GOT3 (cell line): ENCODE data around the gene ARHGEF40.

ENCODE experiments used
- DNase-seq: peaks from one replicate; lab custom pipeline; 2025; ENCODE audit warnings: mixed read lengths; lab: John Stamatoyannopoulos, UW

ARHGEF40 gene

DNA sequence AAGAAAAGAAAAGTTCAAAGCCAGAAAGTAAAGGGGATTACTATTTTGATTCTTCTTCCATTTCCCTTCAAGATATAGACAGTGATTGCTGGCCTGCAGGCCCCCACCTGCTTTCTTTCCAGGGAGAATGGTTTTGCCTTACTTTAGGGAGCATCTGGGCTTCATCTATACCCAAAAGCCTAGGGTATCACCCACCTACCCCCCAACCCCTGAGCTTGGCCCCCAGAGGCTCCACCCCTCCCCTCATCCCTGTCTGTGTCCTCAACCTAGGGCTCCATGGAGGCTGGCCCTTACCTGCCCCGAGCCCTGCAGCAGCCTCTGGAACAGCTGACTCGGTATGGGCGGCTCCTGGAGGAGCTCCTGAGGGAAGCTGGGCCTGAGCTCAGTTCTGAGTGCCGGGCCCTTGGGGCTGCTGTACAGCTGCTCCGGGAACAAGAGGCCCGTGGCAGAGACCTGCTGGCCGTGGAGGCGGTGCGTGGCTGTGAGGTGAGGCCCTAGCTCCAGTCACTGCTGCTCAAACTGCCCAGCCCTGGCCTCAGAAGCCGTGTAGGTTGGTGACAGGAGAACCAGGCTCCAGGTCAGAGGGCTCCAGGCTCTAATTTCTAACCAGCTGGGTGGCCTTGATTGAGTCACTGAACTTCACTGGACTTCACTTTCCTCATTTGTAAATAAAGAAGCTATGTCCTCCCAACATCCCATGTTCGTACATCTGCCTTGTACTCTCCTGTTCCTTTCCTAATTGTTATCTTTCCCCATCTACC lies 13.6 kb downstream of the ARHGEF40 start:
- no peak for DNase-seq

DNA sequence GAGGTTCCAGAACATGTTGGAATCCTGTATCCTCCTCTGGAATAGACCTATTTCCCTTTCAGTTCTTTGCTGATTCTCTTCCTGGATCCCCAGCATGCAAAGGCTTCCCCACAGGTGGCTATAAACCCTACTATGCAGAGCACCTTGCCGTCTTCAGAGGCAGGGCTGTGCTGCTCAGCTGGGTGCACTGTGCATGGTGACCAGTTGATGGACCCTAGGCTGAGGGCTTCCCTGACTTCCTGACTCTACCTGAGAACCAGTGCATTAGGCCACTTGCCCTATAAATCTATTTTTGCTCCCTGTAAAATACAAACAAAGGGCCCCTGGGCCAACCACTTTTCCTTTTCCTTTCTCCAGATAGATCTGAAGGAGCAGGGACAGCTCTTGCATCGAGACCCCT lies 14.3 kb downstream of the ARHGEF40 start:
- DNase-seq, result no peak

DNA sequence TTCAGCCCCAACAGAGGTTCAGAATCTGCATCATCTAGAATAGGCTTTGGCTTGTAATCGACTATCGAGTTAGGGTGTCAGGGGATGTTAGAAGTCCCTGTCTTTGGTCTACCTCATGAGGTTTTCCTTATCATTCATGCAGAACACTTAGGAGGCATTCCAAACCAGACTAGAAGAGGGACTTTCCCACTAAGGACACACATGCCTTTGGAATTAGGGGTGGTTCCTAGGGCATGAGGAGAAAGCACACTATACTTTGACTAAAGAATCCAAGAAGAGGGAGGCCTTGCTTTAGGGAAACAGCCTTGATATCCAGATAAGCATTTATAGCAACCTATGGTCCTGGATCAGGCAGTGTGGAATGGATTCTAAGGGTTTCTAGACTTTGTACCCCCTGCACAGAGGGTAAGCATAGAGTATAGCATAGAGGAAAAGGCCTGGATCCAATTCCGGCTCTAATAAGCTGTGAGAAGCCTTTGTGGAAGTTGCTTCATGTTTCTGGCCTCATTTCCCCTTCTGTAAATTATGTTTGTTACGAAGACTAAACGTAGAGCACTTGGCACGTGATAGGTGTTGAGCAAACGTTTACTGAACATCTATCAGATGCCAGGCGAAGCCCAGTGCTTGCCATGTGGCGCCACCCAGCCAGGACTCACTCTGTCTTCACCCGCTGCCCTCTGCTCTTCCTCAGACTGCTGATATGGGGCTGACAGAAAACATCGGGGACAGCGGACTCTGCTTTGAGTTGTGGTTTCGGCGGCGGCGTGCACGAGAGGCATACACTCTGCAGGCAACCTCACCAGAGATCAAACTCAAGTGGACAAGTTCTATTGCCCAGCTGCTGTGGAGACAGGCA lies 15.1 kb downstream of the ARHGEF40 start:
- DNase-seq, result no peak

DNA sequence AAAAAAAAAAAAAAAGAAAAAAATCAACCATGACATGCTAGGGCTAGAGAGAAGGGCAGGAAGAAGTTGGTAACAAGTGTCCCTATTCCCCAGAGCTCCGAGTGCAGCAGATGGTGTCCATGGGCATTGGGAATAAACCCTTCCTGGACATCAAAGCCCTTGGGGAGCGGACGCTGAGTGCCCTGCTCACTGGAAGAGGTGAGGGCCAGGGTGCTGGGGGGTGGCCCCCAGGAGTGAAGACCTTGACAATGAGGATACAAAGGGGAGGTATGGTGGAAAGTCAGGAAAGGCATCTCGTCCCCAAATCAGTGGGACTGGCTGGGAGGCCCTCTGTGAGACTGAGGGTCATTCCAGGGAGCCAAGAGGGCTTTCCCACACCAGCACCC lies 16.8 kb downstream of the ARHGEF40 start:
- no peak for DNase-seq

GRCh38 chr14:21087294-21088091 lies 17.4 kb downstream of the ARHGEF40 start:
- DNase-seq, result no peak

DNA sequence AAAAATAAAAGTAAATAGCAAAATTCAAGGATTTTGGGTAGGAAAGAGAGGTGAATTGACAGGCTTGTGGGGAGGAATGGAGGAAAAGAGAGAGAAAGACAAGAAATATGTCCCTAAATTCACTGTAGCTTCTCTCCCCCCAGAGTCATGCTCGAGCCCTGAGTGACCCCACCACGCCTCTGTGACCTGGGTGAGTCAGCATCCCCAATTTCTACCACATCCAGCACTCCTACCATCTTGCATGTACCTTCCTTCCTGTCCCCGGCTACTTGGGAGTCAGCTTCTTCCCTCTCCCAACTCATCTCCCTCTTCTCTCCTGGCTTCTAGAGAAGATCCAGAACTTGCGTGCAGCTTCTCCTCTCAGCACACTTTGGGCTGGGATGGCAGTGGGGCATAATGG lies 18.6 kb downstream of the ARHGEF40 start:
- no peak for DNase-seq

DNA sequence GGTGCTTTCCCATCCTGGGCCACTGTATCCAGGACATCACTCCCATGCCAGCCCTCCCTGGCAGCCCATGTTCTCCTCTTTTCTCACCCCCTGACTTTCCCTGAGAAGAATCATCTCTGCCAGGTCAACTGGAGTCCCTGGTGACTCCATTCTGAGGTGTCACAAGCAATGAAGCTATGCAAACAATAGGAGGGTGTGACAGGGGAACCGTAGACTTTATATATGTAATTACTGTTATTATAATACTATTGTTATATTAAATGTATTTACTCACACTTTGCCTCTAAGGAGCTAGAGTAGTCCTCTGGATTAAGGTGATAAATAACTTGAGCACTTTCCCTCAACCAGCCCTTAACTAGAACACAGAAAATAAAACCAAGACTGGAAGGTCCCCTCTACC lies 19.2 kb downstream of the ARHGEF40 start:
- no peak for DNase-seq

DNA sequence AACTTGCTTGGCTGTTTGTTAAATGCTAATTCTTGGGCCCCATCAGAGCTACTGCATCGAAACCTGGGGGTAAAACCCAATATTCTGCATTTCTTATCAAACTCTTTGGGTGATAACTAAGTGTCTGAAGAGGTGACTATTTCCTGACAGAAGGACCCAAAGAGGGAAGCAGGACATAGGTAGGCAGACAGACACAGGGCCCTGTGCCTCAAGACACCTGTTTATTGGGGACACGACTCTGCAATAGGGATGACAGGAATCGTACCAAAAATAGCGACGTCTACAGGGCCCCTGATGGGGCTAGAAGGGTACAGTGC lies 19.7 kb downstream of the ARHGEF40 start:
- no peak for DNase-seq

DNA sequence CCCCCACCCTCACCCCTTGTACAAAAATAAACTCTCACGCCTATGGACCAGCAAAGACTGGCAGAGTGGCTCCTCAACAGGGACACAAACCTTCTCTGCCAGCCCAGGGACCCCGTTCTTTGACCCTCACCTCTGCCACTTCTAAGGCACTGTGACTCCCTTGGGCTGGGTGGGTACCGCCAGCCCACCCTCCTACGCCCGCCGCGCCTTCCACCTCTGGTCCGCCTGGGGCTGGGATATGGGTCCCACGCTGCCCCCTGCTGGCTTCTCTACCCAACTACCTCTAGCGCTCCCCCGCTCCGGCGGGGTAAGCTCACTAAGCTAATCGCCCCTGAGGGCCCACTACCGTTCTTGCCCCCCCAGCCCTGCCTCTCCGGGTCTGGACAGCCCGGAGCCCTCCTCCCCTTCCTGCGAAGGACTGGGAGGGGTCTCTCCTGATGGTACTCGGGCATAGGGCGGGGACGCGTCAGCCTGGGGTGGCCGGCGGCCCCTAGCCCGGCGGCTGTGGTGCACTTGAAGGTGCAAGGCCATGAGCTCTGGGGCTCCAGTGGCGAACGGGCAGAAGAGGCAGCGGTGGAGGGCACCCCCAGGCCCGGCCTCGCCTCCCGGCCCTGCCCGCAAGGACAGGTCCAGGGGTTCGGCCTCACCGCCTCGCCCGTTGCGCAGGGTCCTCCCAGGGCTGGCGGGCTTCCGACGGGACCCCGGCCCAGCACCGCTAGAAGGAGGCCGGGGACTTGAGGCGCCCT lies 20.3 kb downstream of the ARHGEF40 start:
- DNase-seq, result no peak

DNA sequence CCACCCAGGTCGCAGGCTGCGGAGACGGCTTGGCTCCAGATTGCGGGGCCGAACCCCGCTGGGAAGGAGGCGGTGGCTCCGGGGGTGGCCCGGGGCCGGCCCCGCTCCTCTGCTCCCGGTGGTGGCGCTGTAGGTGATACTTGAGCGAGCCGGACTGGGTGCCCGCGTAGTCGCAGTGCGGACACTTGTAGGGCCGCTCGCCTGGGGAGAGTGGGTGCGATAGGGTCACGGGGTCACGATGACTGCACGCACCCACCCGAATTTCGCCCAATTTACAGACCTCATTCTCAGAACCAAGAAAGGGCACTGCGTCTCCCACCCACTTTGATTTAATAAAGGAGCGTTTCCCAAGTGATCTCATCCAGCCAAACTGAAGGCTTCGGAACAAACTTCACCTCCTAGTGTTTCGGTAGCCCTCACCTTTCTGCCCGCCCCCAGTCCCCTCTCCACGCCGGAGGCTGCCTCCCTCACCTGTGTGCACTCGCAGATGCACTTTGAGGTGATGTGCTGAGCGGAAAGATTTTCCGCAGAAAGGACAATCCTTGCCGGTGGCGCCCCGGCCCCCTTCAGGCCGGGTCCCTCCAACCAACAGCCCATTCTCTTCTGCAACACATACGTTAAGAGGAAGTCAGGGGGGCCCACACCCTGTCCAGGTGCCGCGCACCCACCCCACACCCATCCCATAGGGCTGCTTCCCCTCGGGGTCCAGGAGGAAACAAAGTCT lies 21.0 kb downstream of the ARHGEF40 start:
- DNase-seq, result no peak

DNA sequence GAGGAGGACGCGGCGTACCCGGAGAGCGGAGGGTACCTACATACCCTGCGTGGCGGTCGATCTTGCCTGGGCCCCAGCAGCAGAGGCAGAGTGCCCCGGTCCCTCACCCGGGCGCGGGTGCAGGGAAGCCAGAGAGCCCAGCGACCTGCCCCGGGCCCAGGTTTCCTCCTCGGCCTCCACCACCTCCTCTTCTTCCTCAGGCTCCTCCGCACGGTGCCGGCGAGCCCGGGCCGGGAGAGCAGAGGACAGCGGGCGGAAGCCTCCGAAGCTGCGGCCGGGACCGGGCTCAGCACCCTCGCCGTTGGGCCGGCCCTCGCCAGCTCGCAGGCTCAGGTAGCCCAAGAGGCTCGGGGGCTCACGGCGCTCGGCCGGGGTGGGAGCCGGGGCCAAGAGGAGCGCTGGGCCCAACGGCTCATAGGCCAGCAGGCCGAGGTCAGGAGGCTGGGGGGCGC lies 21.7 kb downstream of the ARHGEF40 start:
- DNase-seq, result no peak

GRCh38 chr14:21092273-21093011 lies 22.3 kb downstream of the ARHGEF40 start:
- no peak for DNase-seq

DNA sequence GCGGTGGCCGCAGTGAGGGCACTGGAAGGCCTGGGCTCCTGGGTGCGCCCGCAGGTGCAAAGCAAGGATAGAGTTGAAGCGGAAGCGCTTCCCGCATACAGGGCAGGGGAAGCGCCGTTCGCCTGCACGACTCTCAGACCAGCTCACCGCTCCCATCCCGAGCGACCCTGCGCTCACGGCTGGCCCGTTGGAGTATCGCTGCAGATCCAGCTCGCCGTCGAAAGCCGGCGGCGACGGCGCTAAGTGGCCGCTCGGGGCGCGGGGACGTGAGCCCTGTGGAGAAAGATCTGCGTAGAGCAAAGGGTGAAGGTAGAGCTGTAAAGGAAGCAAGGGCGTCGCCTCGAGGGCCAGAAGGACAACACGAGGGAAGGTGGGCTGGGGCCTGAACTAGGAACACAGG lies 22.9 kb downstream of the ARHGEF40 start:
- DNase-seq, result no peak

GRCh38 chr14:21093769-21094681 lies 23.9 kb downstream of the ARHGEF40 start:
- DNase-seq, result no peak

DNA sequence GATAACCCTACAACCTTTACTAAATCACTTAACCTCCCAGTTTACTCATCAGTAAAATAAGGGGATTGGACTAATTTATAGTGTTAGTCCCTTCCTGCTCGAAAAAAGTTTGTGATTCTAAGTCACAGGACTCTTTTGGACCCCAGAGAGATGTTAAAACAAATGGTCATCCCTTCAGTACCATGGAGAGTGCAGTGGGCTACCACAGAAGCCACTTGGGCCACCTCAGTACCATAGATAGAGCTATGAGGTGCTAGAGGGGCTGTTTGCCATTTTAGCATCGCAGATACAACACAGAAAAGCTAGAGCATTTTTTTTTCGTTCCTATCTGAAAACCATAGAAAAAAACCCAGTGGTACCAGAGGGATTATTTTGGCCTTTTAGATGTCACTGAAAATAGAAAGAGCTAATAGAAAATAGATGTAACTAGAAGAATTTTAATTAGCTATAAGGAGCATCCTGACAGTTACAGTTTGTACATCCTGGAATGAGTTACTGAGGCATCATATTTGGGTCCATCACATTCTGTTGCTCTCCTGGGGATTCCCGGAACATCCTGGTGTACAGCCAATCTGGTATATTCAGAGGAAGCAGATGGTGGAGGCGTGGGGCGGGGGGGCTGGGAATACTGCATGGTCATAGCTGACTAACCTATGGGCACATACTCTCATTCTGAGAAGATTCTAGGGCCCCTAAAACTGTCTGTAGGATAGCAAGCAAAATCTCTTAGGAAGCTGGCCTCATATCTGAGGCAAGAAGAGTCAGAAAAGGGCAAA lies 25.5 kb downstream of the ARHGEF40 start:
- DNase-seq, result no peak

DNA sequence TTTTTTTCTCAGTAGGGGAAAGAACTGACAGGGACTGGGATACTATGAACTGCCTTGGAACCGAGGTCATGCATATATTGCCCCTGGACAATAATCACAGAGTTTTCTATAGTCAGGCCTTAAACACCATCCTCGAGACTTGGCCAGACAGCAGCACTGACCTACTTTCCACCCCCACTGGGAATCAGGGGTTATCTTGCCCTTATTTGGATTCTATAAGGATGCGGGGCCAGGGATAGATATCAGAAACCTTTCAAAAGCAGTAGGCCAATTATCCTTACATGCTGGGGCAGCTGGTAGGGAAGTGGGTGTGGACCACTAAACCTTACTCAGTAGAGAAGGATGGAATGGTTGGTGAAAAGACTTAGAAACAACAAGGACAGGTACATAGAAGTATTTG lies 26.3 kb downstream of the ARHGEF40 start:
- no peak for DNase-seq

GRCh38 chr14:21096978-21097635 lies 27.0 kb downstream of the ARHGEF40 start:
- no peak for DNase-seq

DNA sequence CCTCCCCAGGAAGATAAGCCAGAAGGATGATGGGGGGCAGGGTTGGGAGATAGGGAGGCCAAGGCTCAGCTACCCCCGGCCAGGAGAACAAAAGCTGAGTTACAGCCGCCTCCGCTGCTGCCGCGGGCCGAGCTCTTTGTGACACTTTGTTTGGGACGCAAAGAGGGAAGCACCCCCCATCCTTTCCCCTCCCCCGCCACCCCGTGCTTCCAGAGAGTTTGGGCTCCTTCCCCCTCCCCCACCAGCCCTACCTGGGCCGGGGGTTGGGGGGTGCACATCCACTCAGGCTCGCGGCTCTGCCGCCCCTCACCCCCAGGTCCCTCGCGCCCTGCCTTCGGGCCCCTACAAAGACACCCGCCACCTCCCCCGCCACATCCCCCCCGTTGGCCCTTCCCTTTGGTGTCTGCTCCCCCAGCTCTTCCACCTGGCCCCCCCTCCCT lies 27.6 kb downstream of the ARHGEF40 start:
- no peak for DNase-seq
